ENCODE results near the gene LRRC19. TPM values are rescaled to one million over a fixed set of nuclear protein-coding genes. Genes with fewer than 3 reads are reported as not detected.
A peak's percentile ranks its signal among the peaks of the same experiment; 100 is the strongest.

The LRRC19 gene
- total RNA-seq, 1 experiment from 2014 or later, result not detected

DNA sequence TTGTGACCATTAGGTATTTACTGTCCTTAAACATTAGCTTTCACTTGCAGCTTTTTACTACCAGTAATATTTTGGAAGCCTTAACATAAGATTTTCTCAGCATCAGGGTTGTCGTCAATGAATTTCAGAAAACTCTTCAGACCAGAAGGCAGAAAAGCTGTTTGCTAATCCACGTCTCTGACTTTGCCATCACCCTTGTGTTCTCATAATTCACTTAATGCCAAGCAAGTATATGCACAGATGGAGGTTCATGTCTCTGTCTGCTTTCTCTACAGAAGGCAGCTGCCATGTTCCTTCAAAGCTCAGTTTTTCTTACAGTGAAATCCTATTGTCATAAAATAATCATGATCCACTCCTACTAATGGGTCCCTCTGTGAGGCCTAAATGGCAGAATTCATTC lies 37.7 kb upstream of the LRRC19 start:
- Histone ChIP-seq H3K4me2 (ENCODE audit: insufficient read depth, insufficient read length, low read length) (no peak overlapping the region), H2AFZ (ENCODE audit: low read length) (no peak overlapping the region), H3K18ac (ENCODE audit: insufficient read length, low read depth, low read length) (no peak overlapping the region), H3K79me1 (ENCODE audit: insufficient read depth, low read depth, low read length, poor library complexity, severe bottlenecking) (no peaks in the 10 kb centered on the region), H3K9ac (ENCODE audit: extremely low read depth, insufficient read length, low read length) (no peak overlapping the region), H3T11ph (ENCODE audit: low read length) (no peak overlapping the region), H2BK120ac (ENCODE audit: low read depth, low read length, poor library complexity, severe bottlenecking) (no peak overlapping the region), H2AK5ac (ENCODE audit: insufficient read length, low read length) (no peak overlapping the region), H2BK15ac (ENCODE audit: low read depth, low read length) (no peak overlapping the region), H3K9me3 (ENCODE audit: control insufficient read depth, low read depth, low read length) (no peaks in the 10 kb centered on the region), H4K91ac (ENCODE audit: insufficient read length, low read depth, low read length) (no peak overlapping the region), H2BK12ac (ENCODE audit: insufficient read length, low read depth, low read length) (no peak overlapping the region), H3K27me3 (ENCODE audit: insufficient read depth, low read length) (no peaks in the 10 kb centered on the region), H3K14ac (ENCODE audit: insufficient read depth, low read length) (no peak overlapping the region), H3K79me2 (ENCODE audit: insufficient read depth, low read length) (no peaks in the 10 kb centered on the region), H3K56ac (ENCODE audit: insufficient read length, low read depth, low read length) (no peak overlapping the region), H3K23ac (ENCODE audit: insufficient read length, low read depth, low read length) (no peak overlapping the region), H2BK20ac (ENCODE audit: low read depth, low read length, poor library complexity, severe bottlenecking) (no peak overlapping the region), H2BK5ac (ENCODE audit: insufficient read length, low read length) (no peak overlapping the region), H3K4me1 (ENCODE audit: insufficient read depth, low read length) (no peaks in the 10 kb centered on the region), H4K8ac (replicated peaks; ENCODE audit: insufficient read length, low read depth, low read length) (no peak overlapping the region), H3K23me2 (ENCODE audit: insufficient read length, low read depth, low read length, poor library complexity, severe bottlenecking) (no peaks in the 10 kb centered on the region), H3K27ac (ENCODE audit: insufficient read length, low read depth, low read length) (no peak overlapping the region), H3K4ac (ENCODE audit: low read depth, low read length) (no peak overlapping the region), H4K20me1 (ENCODE audit: control insufficient read depth, insufficient read depth, insufficient read length) (no peaks in the 10 kb centered on the region), H4K5ac (ENCODE audit: insufficient read length, low read depth, low read length) (no peak overlapping the region)
- Mint-ChIP-seq H3K9me3 (no peaks in the 10 kb centered on the region), H3K27me3 (ENCODE audit: low read depth) (no peaks in the 10 kb centered on the region), H3K4me3 (no peak overlapping the region), H3K36me3 (ENCODE audit: insufficient read depth in 1 of 3, low read depth in 3 of 3) (no peaks in the 10 kb centered on the region; a peak in 1 of 7 replicates), H3K4me1 (no peaks in the 10 kb centered on the region), H3K27ac (0 out of 7 replicates have a peak overlapping the region, but pooled peaks of 1 of the 3 experiments have one; percentile 2)
- DNase-seq, result no peak
- TF ChIP-seq, protein P1, sequence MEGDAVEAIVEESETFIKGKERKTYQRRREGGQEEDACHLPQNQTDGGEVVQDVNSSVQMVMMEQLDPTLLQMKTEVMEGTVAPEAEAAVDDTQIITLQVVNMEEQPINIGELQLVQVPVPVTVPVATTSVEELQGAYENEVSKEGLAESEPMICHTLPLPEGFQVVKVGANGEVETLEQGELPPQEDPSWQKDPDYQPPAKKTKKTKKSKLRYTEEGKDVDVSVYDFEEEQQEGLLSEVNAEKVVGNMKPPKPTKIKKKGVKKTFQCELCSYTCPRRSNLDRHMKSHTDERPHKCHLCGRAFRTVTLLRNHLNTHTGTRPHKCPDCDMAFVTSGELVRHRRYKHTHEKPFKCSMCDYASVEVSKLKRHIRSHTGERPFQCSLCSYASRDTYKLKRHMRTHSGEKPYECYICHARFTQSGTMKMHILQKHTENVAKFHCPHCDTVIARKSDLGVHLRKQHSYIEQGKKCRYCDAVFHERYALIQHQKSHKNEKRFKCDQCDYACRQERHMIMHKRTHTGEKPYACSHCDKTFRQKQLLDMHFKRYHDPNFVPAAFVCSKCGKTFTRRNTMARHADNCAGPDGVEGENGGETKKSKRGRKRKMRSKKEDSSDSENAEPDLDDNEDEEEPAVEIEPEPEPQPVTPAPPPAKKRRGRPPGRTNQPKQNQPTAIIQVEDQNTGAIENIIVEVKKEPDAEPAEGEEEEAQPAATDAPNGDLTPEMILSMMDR (conservative IDR thresholded peaks at IDR 0.05), result no peak
- WGBS (ENCODE audit: extremely low coverage, insufficient read length, low lambda C conversion rate), result no CpG with 5 or more reads among the region's 2 CpGs
